Fibroblast of the conjunctiva (primary cell): ENCODE measurements around the gene PROM1.

ENCODE experiments used
- DNase-seq: peaks from one replicate; pipeline ENCODE4 v3.0.0-alpha.2; 2010; ENCODE audit warnings: low read depth

The PROM1 gene

GRCh38 chr4:16025268-16025667, 58.6 kb downstream of the PROM1 start:
- DNase-seq: no peak

- no peak for DNase-seq
Observed at GRCh38 chr4:16023776-16024408, 59.9 kb downstream of the PROM1 start.

GRCh38 chr4:16021804-16022560, 61.8 kb downstream of the PROM1 start:
- DNase-seq: no peak

GRCh38 chr4:16019649-16020048, 64.2 kb downstream of the PROM1 start:
- no peak for DNase-seq

- no peak for DNase-seq
Observed at GRCh38 chr4:16018841-16019240, 65.0 kb downstream of the PROM1 start.

GRCh38 chr4:16018061-16018676, 65.7 kb downstream of the PROM1 start:
- no peak for DNase-seq

- DNase-seq: no peak
Observed at GRCh38 chr4:16016536-16016935, 67.3 kb downstream of the PROM1 start.

GRCh38 chr4:16011173-16011572, 72.7 kb downstream of the PROM1 start:
- no peak for DNase-seq

GRCh38 chr4:16009153-16009552, 74.7 kb downstream of the PROM1 start:
- DNase-seq: no peak

- no peak for DNase-seq
Observed at GRCh38 chr4:16007471-16008095, 76.2 kb downstream of the PROM1 start.

GRCh38 chr4:16006771-16007446, 76.9 kb downstream of the PROM1 start:
- no peak for DNase-seq

GRCh38 chr4:16005676-16006075, 78.1 kb downstream of the PROM1 start:
- DNase-seq: no peak

GRCh38 chr4:16001484-16001858, 82.4 kb downstream of the PROM1 start:
- peak; percentile 72 for DNase-seq

GRCh38 chr4:16000708-16001483, 82.9 kb downstream of the PROM1 start:
- no peak for DNase-seq

GRCh38 chr4:15996773-15997172, 87.0 kb downstream of the PROM1 start:
- no peak for DNase-seq

GRCh38 chr4:15995826-15996225, 88.0 kb downstream of the PROM1 start:
- DNase-seq: no peak

- no peak for DNase-seq
Observed at GRCh38 chr4:15992167-15992485, 91.7 kb downstream of the PROM1 start.

- no peak for DNase-seq
Observed at GRCh38 chr4:15990570-15991285, 93.1 kb downstream of the PROM1 start.

- no peak for DNase-seq
Observed at GRCh38 chr4:15989424-15989823, 94.4 kb downstream of the PROM1 start.

GRCh38 chr4:15988222-15988621, 95.6 kb downstream of the PROM1 start:
- no peak for DNase-seq

- no peak for DNase-seq
Observed at GRCh38 chr4:15986907-15987306, 96.9 kb downstream of the PROM1 start.
